IMR-90 (cell line): ENCODE data around the gene GGTA1. TPM values are rescaled to one million over a fixed set of nuclear protein-coding genes. Genes with fewer than 3 reads are reported as not detected.

Experiments
- ATAC-seq: fragments of 200-7000 bp; cut with Tn5 transposase; 2 replicates; pipeline ENCODE4 v1.9.1; 2020; ENCODE audit warnings: low read depth, mild to moderate bottlenecking, moderate library complexity
- BruUV-seq: library from RNA; stranded (reverse); fragments of 400-500 nt; replicated peaks from 2 replicates; lab custom pipeline; 2021; lab: Mats Ljungman, UMichigan
- CTCF ChIA-PET: fragments of 300-600 bp; formaldehyde crosslinking; extraction: SDS; loops from one replicate; lab custom pipeline; 2021; ENCODE audit warnings: antibody characterized with exemption; lab: Yijun Ruan, JAX
- POLR2A ChIA-PET: fragments of 300-600 bp; sonication (Branson Sonifier 250); formaldehyde crosslinking; loops from one replicate; lab custom pipeline; 2022; ENCODE audit warnings: antibody characterized with exemption; ENCODE audit not compliant: unreplicated experiment; lab: Charles Lee
- DNase-seq: peaks from one replicate; pipeline ENCODE4 v3.0.0; 2013
- H2AFZ ChIP-seq: replicated peaks from 2 replicates; pipeline ENCODE3; 2013; ENCODE audit warnings: low read length, mild to moderate bottlenecking; ENCODE audit not compliant: poor library complexity
- H2AK5ac ChIP-seq: 2 replicates; pipeline ENCODE4 v1.6.1; 2013; ENCODE audit warnings: low read depth, low read length, inconsistent platforms
- H2AK9ac ChIP-seq: replicated peaks from 2 replicates; pipeline ENCODE3; 2013; ENCODE audit warnings: mild to moderate bottlenecking, low read depth, low read length, moderate library complexity; ENCODE audit not compliant: poor library complexity
- H2BK120ac ChIP-seq: 2 replicates; pipeline ENCODE4 v1.6.1; 2013; ENCODE audit warnings: low read depth, low read length, inconsistent platforms
- H2BK15ac ChIP-seq: 3 replicates; pipeline ENCODE4 v1.6.1; 2013; ENCODE audit warnings: low read depth, low read length, inconsistent platforms
- H2BK20ac ChIP-seq: 2 replicates; pipeline ENCODE4 v1.6.1; 2013; ENCODE audit warnings: low read depth, mild to moderate bottlenecking, inconsistent platforms, low read length, moderate library complexity
- H2BK5ac ChIP-seq: 2 replicates; pipeline ENCODE4 v1.6.1; 2013; ENCODE audit warnings: mild to moderate bottlenecking, low read depth, low read length, inconsistent platforms; ENCODE audit not compliant: poor library complexity, severe bottlenecking
- H3K14ac ChIP-seq: replicated peaks from 2 replicates; pipeline ENCODE4 v1.6.1; 2013; ENCODE audit warnings: low read depth, low read length, inconsistent platforms
- H3K18ac ChIP-seq: 2 replicates; pipeline ENCODE4 v1.6.1; 2013; ENCODE audit warnings: low read depth, low read length, control low read depth
- H3K23ac ChIP-seq: 2 replicates; pipeline ENCODE4 v1.6.1; 2013; ENCODE audit warnings: low read depth, low read length, inconsistent platforms
- H3K27ac ChIP-seq: 2 replicates; pipeline ENCODE4 v1.5.1; 2013; ENCODE audit warnings: mild to moderate bottlenecking, control low read depth, low read length; ENCODE audit not compliant: insufficient read depth
- H3K27me3 ChIP-seq: 2 replicates; pipeline ENCODE4 v1.6.1; 2013; ENCODE audit warnings: low read length; ENCODE audit not compliant: control insufficient read depth, insufficient read depth
- H3K36me3 ChIP-seq: 2 replicates; pipeline ENCODE4 v1.6.1; 2013; ENCODE audit warnings: low read length, mixed read lengths; ENCODE audit not compliant: control insufficient read depth, insufficient read depth
- H3K4ac ChIP-seq: 2 replicates; pipeline ENCODE4 v1.6.1; 2013; ENCODE audit warnings: low read depth, low read length, inconsistent platforms
- H3K4me1 ChIP-seq: 2 replicates; pipeline ENCODE4 v1.6.1; 2013; ENCODE audit warnings: low read length, mixed read lengths; ENCODE audit not compliant: control insufficient read depth, insufficient read depth
- H3K4me2 ChIP-seq: 2 replicates; pipeline ENCODE4 v1.6.1; 2013; ENCODE audit warnings: low read depth, mild to moderate bottlenecking, control low read depth, low read length, moderate library complexity
- H3K4me3 ChIP-seq: 2 replicates; pipeline ENCODE4 v1.5.1; 2013; ENCODE audit warnings: low read depth, mild to moderate bottlenecking, control low read depth, low read length, moderate library complexity; ENCODE audit not compliant: insufficient read depth
- H3K56ac ChIP-seq: 2 replicates; pipeline ENCODE4 v1.6.1; 2013; ENCODE audit warnings: low read length, inconsistent platforms; ENCODE audit not compliant: insufficient read depth; ENCODE audit errors: extremely low read depth
- H3K79me1 ChIP-seq, 2 experiments: 2 replicates each; pipeline ENCODE4 v1.6.1; 2013; ENCODE audit warnings: low read length in 2 of 2, inconsistent platforms in 1 of 2, low read depth in 1 of 2
- H3K9ac ChIP-seq: 2 replicates; pipeline ENCODE4 v1.6.1; 2013; ENCODE audit warnings: low read depth, low read length, control low read depth
- H3K9me1 ChIP-seq: 2 replicates; pipeline ENCODE4 v1.6.1; 2013; ENCODE audit warnings: low read length, inconsistent platforms; ENCODE audit not compliant: insufficient read depth
- H3K9me3 ChIP-seq: 2 replicates; pipeline ENCODE4 v1.6.1; 2013; ENCODE audit warnings: low read length; ENCODE audit not compliant: control insufficient read depth, insufficient read depth
- H4K20me1 ChIP-seq: 2 replicates; pipeline ENCODE4 v1.6.1; 2013; ENCODE audit warnings: low read length, inconsistent platforms; ENCODE audit not compliant: insufficient read depth
- H4K5ac ChIP-seq: 2 replicates; pipeline ENCODE4 v1.6.1; 2013; ENCODE audit warnings: mild to moderate bottlenecking, low read depth, low read length, control low read depth
- H4K8ac ChIP-seq, 2 experiments: 2 replicates each; pipeline ENCODE4 v1.6.1; 2013; ENCODE audit warnings: low read depth in 2 of 2, low read length in 2 of 2, control low read depth in 1 of 2, inconsistent platforms in 1 of 2
- H4K91ac ChIP-seq: 2 replicates; pipeline ENCODE4 v1.6.1; 2013; ENCODE audit warnings: low read depth, low read length, inconsistent platforms; ENCODE audit not compliant: insufficient read depth
- NFE2L2 ChIP-seq: fragments of 150-350 bp; IDR thresholded peaks from 2 replicates; pipeline ENCODE4 v1.6.1; 2016; ENCODE audit warnings: low read depth, mild to moderate bottlenecking, low read length
- WGBS, 2 experiments: methylation state at CpG; one replicate each; pipeline versions ENCODE4 v1.1.5 to v1.1.7; 2013; ENCODE audit warnings: missing lambda C conversion rate in 2 of 2; ENCODE audit not compliant: insufficient read length in 1 of 2; ENCODE audit errors: extremely low coverage in 2 of 2; 5-methylcytosine and 5-hydroxymethylcytosine counted together
- dilution Hi-C: fragments of 300-500 bp; cut with HindIII; formaldehyde crosslinking; loops from one replicate; pipeline ENCODE4 v1.14.3; 2018; ENCODE audit warnings: low sequenced_read_pairs; ENCODE audit not compliant: unreplicated experiment
- in situ Hi-C: fragments of 300-500 bp; cut with MboI; formaldehyde crosslinking; loops from 3 replicates; pipeline ENCODE4 v1.14.3; 2019; ENCODE audit warnings: low sequenced_read_pairs, inconsistent platforms, mixed read lengths
- intact Hi-C: fragments of 100-400 bp; cut with micrococcal nuclease; formaldehyde crosslinking; loops from 2 replicates; pipeline ENCODE4 v1.10.0; 2022
- polyA plus RNA-seq, 3 experiments: library from polyadenylated mRNA; depleted of rRNA; stranded (reverse); fragments of >200 nt; gene quantifications; 2 replicates each; pipeline ENCODE4 v1.2.3, GENCODE V29; 2012; ENCODE audit warnings: low replicate concordance in 1 of 3
- total RNA-seq: library from RNA; depleted of rRNA; stranded (reverse); fragments of >200 nt; gene quantifications from 2 replicates; pipeline ENCODE4 v1.2.3, GENCODE V29; 2012

Gene GGTA1
- total and polyA plus RNA-seq, 2 of the 4 experiments (the other 2 are of a cell fraction): not detected

- no peak overlapping the region for H4K5ac ChIP-seq
- DNase-seq: no peak
- no peaks in the 10 kb centered on the region for H3K36me3 ChIP-seq
- no peak overlapping the region for H2BK120ac ChIP-seq
- peak; percentile 40; the same call in 1 of the 2 replicates for ATAC-seq
- no peak overlapping the region for H3K14ac ChIP-seq
- no peak overlapping the region for H2AFZ ChIP-seq
- no peak overlapping the region for H4K8ac ChIP-seq
- CTCF ChIA-PET: interaction anchor here (0.6 kb wide), 1 partner anchor 23 kb away, joined by 3 read pairs; no protein-coding TSS in a partner anchor
- no peak overlapping the region for H3K27ac ChIP-seq
- H3K56ac ChIP-seq: no peak overlapping the region
- no peak overlapping the region for H2BK15ac ChIP-seq
- 0% methylated on average over 1 of the region's 8 CpGs; no CpG with 5 or more reads in 1 of the 2 experiments for WGBS, 2 experiments
- no peak overlapping the region for H2BK5ac ChIP-seq
- H2AK5ac ChIP-seq: no peak overlapping the region
- no peaks in the 10 kb centered on the region for H3K9me3 ChIP-seq
- H3K18ac ChIP-seq: no peak overlapping the region
- H3K9ac ChIP-seq: no peak overlapping the region
- intact Hi-C loops (no loop called here), dilution Hi-C loops (no loop called here), in situ Hi-C loops (no loop called here)
- no peaks in the 10 kb centered on the region for H3K9me1 ChIP-seq
- no peak overlapping the region for H3K4ac ChIP-seq
- no peak for TF ChIP-seq NFE2L2
- no peaks in the 10 kb centered on the region for H3K79me1 ChIP-seq
- no TSS peak for BruUV-seq
- H3K4me2 ChIP-seq: no peak overlapping the region
- H3K23ac ChIP-seq: no peak overlapping the region
- H4K20me1 ChIP-seq: no peaks in the 10 kb centered on the region
- no peak overlapping the region for H2AK9ac ChIP-seq
- H3K4me1 ChIP-seq: no peaks in the 10 kb centered on the region
- no peak overlapping the region for H2BK20ac ChIP-seq
- H3K27me3 ChIP-seq: peaks cover 55% of the 10 kb centered on the region
- POLR2A ChIA-PET: no interaction called here
- H4K91ac ChIP-seq: no peak overlapping the region
- no peak overlapping the region for H3K4me3 ChIP-seq
Observed at GRCh38 chr9:121478816-121479676, 20.6 kb downstream of the GGTA1 start.
